GM23248 (cell line): Measurements from ENCODE around the gene ATP2B1.

Experiments used
- EZH2 ChIP-seq: fragments of 200-600 bp; sonication (generic); IDR thresholded peaks from 2 replicates; pipeline ENCODE4 v1.6.1; 2018; ENCODE audit warnings: antibody characterized with exemption, mild to moderate bottlenecking; ENCODE audit not compliant: insufficient read depth, poor library complexity, severe bottlenecking
- EZH2phosphoT487 ChIP-seq: fragments of 200-600 bp; sonication (generic); IDR thresholded peaks from 2 replicates; pipeline ENCODE4 v1.6.1; 2018; ENCODE audit warnings: antibody characterized with exemption, moderate library complexity, mild to moderate bottlenecking, low read depth; ENCODE audit not compliant: insufficient read depth

- TF ChIP-seq EZH2 (no peak), EZH2phosphoT487 (no peak)
Observed at GRCh38 chr12:89693639-89694202, 14.9 kb downstream of the ATP2B1 start.
